Karpas-422 (cell line): ENCODE results near the gene SLC1A1. TPM values are rescaled to one million over a fixed set of nuclear protein-coding genes. Genes with fewer than 3 reads are reported as not detected.

Experiments used
- DNase-seq: peaks from one replicate; pipeline ENCODE4 v3.0.0-alpha.2; 2015
- H2AFZ ChIP-seq: fragments of 200-600 bp; sonication (generic); 2 replicates; pipeline ENCODE4 v1.6.1; 2014; ENCODE audit warnings: antibody characterized with exemption, low read length, mixed read lengths
- H3K27ac ChIP-seq: fragments of 200-600 bp; sonication (generic); 2 replicates; pipeline ENCODE4 v1.5.1; 2014; ENCODE audit warnings: mild to moderate bottlenecking, low read length, moderate library complexity
- H3K27me3 ChIP-seq: fragments of 200-600 bp; sonication (generic); 2 replicates; pipeline ENCODE4 v1.6.1; 2014; ENCODE audit warnings: low read length, mixed read lengths
- H3K36me3 ChIP-seq: fragments of 200-600 bp; sonication (generic); 2 replicates; pipeline ENCODE4 v1.6.1; 2014; ENCODE audit warnings: low read length, mixed read lengths; ENCODE audit not compliant: insufficient read depth
- H3K4me1 ChIP-seq: fragments of 200-600 bp; sonication (generic); 2 replicates; pipeline ENCODE4 v1.6.1; 2014; ENCODE audit warnings: mild to moderate bottlenecking, low read length, mixed read lengths
- H3K4me2 ChIP-seq: fragments of 200-600 bp; sonication (generic); 2 replicates; pipeline ENCODE4 v1.6.1; 2014; ENCODE audit warnings: low read length, low read depth, mild to moderate bottlenecking; ENCODE audit not compliant: poor library complexity, severe bottlenecking
- H3K4me3 ChIP-seq: fragments of 200-600 bp; sonication (generic); 2 replicates; pipeline ENCODE4 v1.5.1; 2014; ENCODE audit warnings: mild to moderate bottlenecking, antibody characterized with exemption, low read length, mixed read lengths
- H3K79me2 ChIP-seq: fragments of 200-600 bp; sonication (generic); 2 replicates; pipeline ENCODE4 v1.6.1; 2014; ENCODE audit warnings: mild to moderate bottlenecking, low read length, mixed read lengths
- H3K9ac ChIP-seq: fragments of 200-600 bp; sonication (generic); 2 replicates; pipeline ENCODE4 v1.6.0; 2014; ENCODE audit warnings: low read length
- H3K9me2 ChIP-seq: fragments of 200-600 bp; sonication (generic), shearing (Covaris generic); replicated peaks from 2 replicates; pipeline ENCODE4 v1.6.0; 2014; ENCODE audit warnings: mild to moderate bottlenecking, low read length, moderate library complexity; ENCODE audit not compliant: insufficient read depth
- H3K9me3 ChIP-seq: fragments of 300-700, 200-600 bp; sonication (generic); 2 replicates; pipeline ENCODE4 v1.6.1; 2014; ENCODE audit warnings: low read length, mixed read lengths
- H4K20me1 ChIP-seq: fragments of 200-600 bp; sonication (generic); 2 replicates; pipeline ENCODE4 v1.6.1; 2014; ENCODE audit warnings: mild to moderate bottlenecking, antibody characterized with exemption, low read length, low read depth; ENCODE audit not compliant: insufficient read depth
- total RNA-seq: library from RNA; depleted of rRNA; stranded (reverse); fragments of >200 nt; shearing (Covaris generic); gene quantifications from 2 replicates; pipeline ENCODE4 v1.2.3, GENCODE V29; 2014; ENCODE audit warnings: low replicate concordance

SLC1A1 gene
- total RNA-seq, 1 experiment from 2014 or later = not detected

DNA sequence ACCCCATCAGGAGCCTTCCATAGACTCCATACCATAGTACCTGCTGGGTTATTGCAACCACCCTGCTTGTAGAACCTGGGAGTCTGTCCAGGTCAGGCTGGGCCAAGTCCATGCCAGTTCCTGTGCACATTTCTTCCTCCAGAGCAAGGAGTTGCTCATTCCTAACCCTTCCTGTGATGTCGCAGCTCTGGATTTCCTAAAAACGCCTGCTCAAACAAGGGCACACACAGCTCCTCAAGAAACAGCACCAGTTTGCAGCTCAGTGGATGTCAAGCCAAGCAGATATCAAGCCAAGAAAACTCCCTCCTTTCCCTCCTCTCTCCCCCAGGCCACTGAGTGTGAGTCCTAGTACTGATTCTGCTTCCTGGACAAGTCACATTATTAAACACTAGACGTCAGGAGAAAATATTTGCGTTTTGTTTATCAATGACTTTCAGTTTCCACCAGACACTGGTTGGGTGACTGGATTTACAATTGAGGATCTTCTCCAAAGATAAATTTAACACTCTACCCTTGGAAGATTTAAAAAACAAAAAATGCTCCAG is 59.6 kb downstream of the SLC1A1 start:
- Histone ChIP-seq H3K4me1 (no peaks in the 10 kb centered on the region), H3K4me3 (no peak overlapping the region), H3K27me3 (no peaks in the 10 kb centered on the region), H3K79me2 (no peaks in the 10 kb centered on the region), H3K9ac (no peak overlapping the region), H3K36me3 (no peaks in the 10 kb centered on the region), H2AFZ (no peak overlapping the region), H3K27ac (no peak overlapping the region), H3K4me2 (no peak overlapping the region), H4K20me1 (no peaks in the 10 kb centered on the region), H3K9me2 (no peaks in the 10 kb centered on the region), H3K9me3 (no peaks in the 10 kb centered on the region)
- DNase-seq = no peak

DNA sequence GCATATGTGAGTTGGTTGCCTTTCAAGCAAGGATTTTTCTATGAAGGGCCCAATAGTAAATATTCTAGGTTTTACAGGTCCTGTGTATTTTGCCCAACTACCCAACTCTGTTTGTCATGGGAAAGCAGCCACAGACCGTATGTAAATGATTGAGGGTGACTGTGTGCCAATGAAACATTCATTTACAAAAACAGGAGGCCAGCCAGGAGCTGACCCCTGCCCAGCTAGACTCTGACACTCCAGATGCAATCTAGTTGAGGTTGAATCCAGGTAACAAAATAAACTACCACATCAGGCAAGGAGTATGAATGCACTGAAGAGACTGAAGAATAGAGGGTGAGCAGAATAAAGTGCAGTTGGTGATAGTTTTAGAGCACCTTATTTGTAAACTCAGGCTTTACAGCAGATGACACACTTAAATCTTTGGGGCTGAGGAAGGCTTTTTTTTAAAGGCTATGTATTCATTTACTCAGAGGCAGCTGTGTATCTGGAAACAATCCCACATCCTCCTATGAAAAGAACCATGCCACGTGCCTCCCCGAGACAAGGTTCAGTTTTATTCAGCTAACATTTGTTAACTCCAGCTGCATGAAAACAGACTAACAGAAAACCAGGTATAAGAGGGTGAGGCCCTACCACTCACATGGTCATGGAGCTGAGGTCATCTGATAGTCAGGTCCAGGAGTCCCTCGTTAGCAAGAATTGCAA is 60.7 kb downstream of the SLC1A1 start:
- Histone ChIP-seq H3K27me3 (no peaks in the 10 kb centered on the region), H3K9me3 (no peaks in the 10 kb centered on the region), H3K4me3 (no peak overlapping the region), H3K4me1 (no peaks in the 10 kb centered on the region), H3K9ac (no peak overlapping the region), H2AFZ (no peak overlapping the region), H3K79me2 (no peaks in the 10 kb centered on the region), H3K4me2 (no peak overlapping the region), H3K9me2 (no peaks in the 10 kb centered on the region), H3K36me3 (no peaks in the 10 kb centered on the region), H4K20me1 (no peaks in the 10 kb centered on the region), H3K27ac (no peak overlapping the region)
- no peak for DNase-seq

DNA sequence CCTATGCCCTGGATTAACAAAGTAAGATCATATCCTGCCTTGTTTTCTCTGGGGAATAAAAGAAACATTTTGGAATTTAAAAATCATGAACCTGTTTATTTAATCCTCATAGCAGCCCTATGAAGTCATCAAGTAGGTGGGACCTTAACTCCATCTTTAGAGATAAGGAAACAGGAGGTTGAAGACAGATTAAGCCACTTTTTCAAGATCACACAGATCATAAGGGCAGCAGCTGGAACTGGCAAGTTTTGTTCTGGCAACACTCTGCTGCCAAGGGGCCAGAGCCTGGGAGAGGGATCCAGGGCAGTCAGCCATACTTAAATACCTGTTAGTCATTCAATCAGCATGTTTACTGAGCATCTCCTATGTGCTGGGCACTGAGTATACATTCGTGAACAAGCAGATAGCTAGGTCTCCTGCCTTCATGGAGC is 63.7 kb downstream of the SLC1A1 start:
- DNase-seq = no peak
- Histone ChIP-seq H3K9me3 (no peaks in the 10 kb centered on the region), H3K4me2 (no peak overlapping the region), H3K9me2 (no peaks in the 10 kb centered on the region), H3K9ac (no peak overlapping the region), H3K27ac (no peak overlapping the region), H2AFZ (no peak overlapping the region), H4K20me1 (no peaks in the 10 kb centered on the region), H3K27me3 (no peaks in the 10 kb centered on the region), H3K4me3 (no peak overlapping the region), H3K79me2 (no peaks in the 10 kb centered on the region), H3K4me1 (no peaks in the 10 kb centered on the region), H3K36me3 (no peaks in the 10 kb centered on the region)

GRCh38 chr9:4555236-4555635 is 65.0 kb downstream of the SLC1A1 start:
- H2AFZ ChIP-seq = no peak overlapping the region
- no peaks in the 10 kb centered on the region for H4K20me1 ChIP-seq
- H3K4me3 ChIP-seq = no peak overlapping the region
- H3K27ac ChIP-seq = no peak overlapping the region
- H3K9me2 ChIP-seq = no peaks in the 10 kb centered on the region
- no peaks in the 10 kb centered on the region for H3K27me3 ChIP-seq
- no peak for DNase-seq
- H3K4me2 ChIP-seq = no peak overlapping the region
- no peaks in the 10 kb centered on the region for H3K9me3 ChIP-seq
- H3K36me3 ChIP-seq = no peaks in the 10 kb centered on the region
- H3K9ac ChIP-seq = no peak overlapping the region
- peaks cover 10% of the 10 kb centered on the region for H3K4me1 ChIP-seq
- no peaks in the 10 kb centered on the region for H3K79me2 ChIP-seq

- DNase-seq = no peak
- H3K4me3 ChIP-seq = no peak overlapping the region
- H3K4me2 ChIP-seq = no peak overlapping the region
- no peak overlapping the region for H3K9ac ChIP-seq
- H3K9me3 ChIP-seq = no peaks in the 10 kb centered on the region
- H3K27me3 ChIP-seq = no peaks in the 10 kb centered on the region
- no peak overlapping the region for H3K27ac ChIP-seq
- H3K36me3 ChIP-seq = no peaks in the 10 kb centered on the region
- no peaks in the 10 kb centered on the region for H3K79me2 ChIP-seq
- H4K20me1 ChIP-seq = no peaks in the 10 kb centered on the region
- H3K9me2 ChIP-seq = no peaks in the 10 kb centered on the region
- H2AFZ ChIP-seq = no peak overlapping the region
- H3K4me1 ChIP-seq = peaks cover 10% of the 10 kb centered on the region
Measured at GRCh38 chr9:4558371-4558998, 68.2 kb downstream of the SLC1A1 start.

DNA sequence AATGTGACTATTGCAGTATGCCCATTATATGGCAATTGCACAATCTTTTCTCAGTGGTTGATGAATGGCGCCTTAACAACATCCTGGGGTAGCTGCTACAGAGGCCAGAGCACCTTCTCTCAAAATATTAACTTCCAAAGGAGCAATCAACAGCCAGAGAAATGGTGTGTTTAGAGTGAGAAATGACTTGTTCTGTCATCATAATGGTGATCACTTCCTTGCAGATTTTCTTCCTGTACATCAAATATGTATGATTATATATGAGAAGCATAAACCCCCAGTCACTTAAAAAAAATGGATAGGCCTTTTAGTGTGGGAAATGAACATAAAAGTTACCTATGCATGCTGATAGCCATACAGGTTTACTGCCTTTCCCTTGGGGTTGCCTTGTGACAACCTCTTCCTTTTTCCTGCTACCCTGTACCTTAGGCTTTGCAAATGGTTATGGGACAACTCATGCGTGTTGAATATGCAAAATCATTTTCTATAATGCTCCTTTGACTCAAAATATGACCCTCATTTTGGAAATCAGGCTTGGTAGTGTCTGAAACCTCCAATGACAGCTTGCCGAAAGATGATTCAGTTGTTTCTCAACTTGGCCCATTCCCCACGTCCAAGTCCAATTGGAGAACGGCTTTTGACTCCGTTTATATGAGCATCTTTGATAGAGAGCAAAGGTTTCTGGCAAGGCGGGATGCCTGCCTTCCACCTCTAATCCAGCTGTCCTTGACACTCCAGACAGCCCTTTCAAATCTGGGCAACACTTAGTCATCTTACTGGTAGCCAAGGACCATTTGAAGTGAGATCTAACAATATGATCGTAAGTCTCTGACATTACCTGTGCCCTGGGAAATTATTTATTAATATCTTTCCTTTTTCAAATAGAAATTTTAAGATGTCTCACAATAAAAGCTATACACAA is 69.3 kb downstream of the SLC1A1 start:
- Histone ChIP-seq H3K79me2 (no peaks in the 10 kb centered on the region), H3K9me3 (no peaks in the 10 kb centered on the region), H3K9ac (no peak overlapping the region), H3K4me3 (no peak overlapping the region), H3K4me1 (peaks cover 10% of the 10 kb centered on the region), H3K27me3 (no peaks in the 10 kb centered on the region), H2AFZ (no peak overlapping the region), H3K27ac (no peak overlapping the region), H4K20me1 (no peaks in the 10 kb centered on the region), H3K4me2 (no peak overlapping the region), H3K36me3 (no peaks in the 10 kb centered on the region), H3K9me2 (no peaks in the 10 kb centered on the region)
- DNase-seq = peak; percentile 53

DNA sequence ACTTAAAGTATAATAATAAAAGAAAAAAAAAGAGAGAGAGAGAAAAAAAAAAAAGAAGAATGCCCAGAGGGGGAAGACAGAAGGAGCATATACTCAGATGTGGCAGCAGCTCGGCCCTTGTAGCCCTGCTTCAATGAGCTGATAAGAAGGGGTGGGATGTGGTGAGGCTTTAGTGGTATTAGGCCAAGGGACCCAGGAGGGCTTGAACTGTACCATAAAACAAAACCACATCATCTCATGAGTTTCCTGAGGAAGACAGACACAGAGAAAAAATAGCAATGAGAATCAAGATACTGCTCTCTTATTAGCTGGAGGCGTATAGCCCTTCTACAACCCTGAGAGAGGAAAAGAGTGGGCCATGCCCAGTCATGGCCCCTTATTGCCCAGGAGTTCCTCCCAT is 72.8 kb downstream of the SLC1A1 start:
- H3K4me3 ChIP-seq = no peak overlapping the region
- no peaks in the 10 kb centered on the region for H3K9me2 ChIP-seq
- H3K27me3 ChIP-seq = no peaks in the 10 kb centered on the region
- H3K9ac ChIP-seq = no peak overlapping the region
- H3K9me3 ChIP-seq = no peaks in the 10 kb centered on the region
- no peak overlapping the region for H3K27ac ChIP-seq
- no peak overlapping the region for H3K4me2 ChIP-seq
- H3K4me1 ChIP-seq = peaks cover 10% of the 10 kb centered on the region
- no peaks in the 10 kb centered on the region for H3K36me3 ChIP-seq
- H4K20me1 ChIP-seq = no peaks in the 10 kb centered on the region
- no peaks in the 10 kb centered on the region for H3K79me2 ChIP-seq
- no peak for DNase-seq
- H2AFZ ChIP-seq = no peak overlapping the region

DNA sequence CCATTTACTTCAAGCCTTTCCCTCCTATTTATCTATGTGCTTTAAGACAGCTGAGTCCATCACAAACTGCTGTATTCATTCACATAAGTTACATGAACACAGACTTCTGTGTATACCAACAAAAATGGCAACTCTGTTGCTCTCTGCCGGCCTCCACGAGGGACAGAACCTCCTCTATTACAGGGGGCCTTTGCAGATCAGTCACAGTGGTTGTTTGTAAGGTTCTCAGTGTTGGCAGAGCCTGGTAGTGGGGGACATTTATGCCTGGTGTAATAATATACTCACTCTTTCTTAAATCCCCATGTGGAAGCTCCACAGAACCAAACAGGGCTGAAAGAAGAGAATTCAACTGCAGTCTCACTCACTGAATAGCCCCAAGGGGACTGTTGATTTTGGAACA is 76.5 kb downstream of the SLC1A1 start:
- Histone ChIP-seq H3K9me2 (no peaks in the 10 kb centered on the region), H4K20me1 (no peaks in the 10 kb centered on the region), H2AFZ (no peak overlapping the region)

More for the DNA sequence above, 76.5 kb downstream of the SLC1A1 start:
- Histone ChIP-seq H3K4me3 (no peak overlapping the region), H3K9me3 (no peaks in the 10 kb centered on the region), H3K4me2 (no peak overlapping the region), H3K9ac (no peak overlapping the region), H3K4me1 (no peaks in the 10 kb centered on the region), H3K79me2 (no peaks in the 10 kb centered on the region), H3K27ac (no peak overlapping the region), H3K27me3 (no peaks in the 10 kb centered on the region), H3K36me3 (no peaks in the 10 kb centered on the region)
- no peak for DNase-seq
